IMR-90 (cell line): ENCODE results near the gene PIP5K1B. TPM values are rescaled to one million over a fixed set of nuclear protein-coding genes. Genes with fewer than 3 reads are reported as not detected.

Source experiments
- ATAC-seq: fragments of 200-7000 bp; cut with Tn5 transposase; 2 replicates; pipeline ENCODE4 v1.9.1; 2020; ENCODE audit warnings: low read depth, mild to moderate bottlenecking, moderate library complexity
- BruUV-seq: library from RNA; stranded (reverse); fragments of 400-500 nt; replicated peaks from 2 replicates; lab custom pipeline; 2021; lab: Mats Ljungman, UMichigan
- CTCF ChIA-PET: fragments of 300-600 bp; formaldehyde crosslinking; extraction: SDS; loops from one replicate; lab custom pipeline; 2021; ENCODE audit warnings: antibody characterized with exemption; lab: Yijun Ruan, JAX
- POLR2A ChIA-PET: fragments of 300-600 bp; sonication (Branson Sonifier 250); formaldehyde crosslinking; loops from one replicate; lab custom pipeline; 2022; ENCODE audit warnings: antibody characterized with exemption; ENCODE audit not compliant: unreplicated experiment; lab: Charles Lee
- DNase-seq: peaks from one replicate; pipeline ENCODE4 v3.0.0; 2013
- H2AFZ ChIP-seq: replicated peaks from 2 replicates; pipeline ENCODE3; 2013; ENCODE audit warnings: low read length, mild to moderate bottlenecking; ENCODE audit not compliant: poor library complexity
- H2AK5ac ChIP-seq: 2 replicates; pipeline ENCODE4 v1.6.1; 2013; ENCODE audit warnings: low read depth, low read length, inconsistent platforms
- H2AK9ac ChIP-seq: replicated peaks from 2 replicates; pipeline ENCODE3; 2013; ENCODE audit warnings: mild to moderate bottlenecking, low read depth, low read length, moderate library complexity; ENCODE audit not compliant: poor library complexity
- H2BK120ac ChIP-seq: 2 replicates; pipeline ENCODE4 v1.6.1; 2013; ENCODE audit warnings: low read depth, low read length, inconsistent platforms
- H2BK15ac ChIP-seq: 3 replicates; pipeline ENCODE4 v1.6.1; 2013; ENCODE audit warnings: low read depth, low read length, inconsistent platforms
- H2BK20ac ChIP-seq: 2 replicates; pipeline ENCODE4 v1.6.1; 2013; ENCODE audit warnings: low read depth, mild to moderate bottlenecking, inconsistent platforms, low read length, moderate library complexity
- H2BK5ac ChIP-seq: 2 replicates; pipeline ENCODE4 v1.6.1; 2013; ENCODE audit warnings: mild to moderate bottlenecking, low read depth, low read length, inconsistent platforms; ENCODE audit not compliant: poor library complexity, severe bottlenecking
- H3K14ac ChIP-seq: replicated peaks from 2 replicates; pipeline ENCODE4 v1.6.1; 2013; ENCODE audit warnings: low read depth, low read length, inconsistent platforms
- H3K18ac ChIP-seq: 2 replicates; pipeline ENCODE4 v1.6.1; 2013; ENCODE audit warnings: low read depth, low read length, control low read depth
- H3K23ac ChIP-seq: 2 replicates; pipeline ENCODE4 v1.6.1; 2013; ENCODE audit warnings: low read depth, low read length, inconsistent platforms
- H3K27ac ChIP-seq: 2 replicates; pipeline ENCODE4 v1.5.1; 2013; ENCODE audit warnings: mild to moderate bottlenecking, control low read depth, low read length; ENCODE audit not compliant: insufficient read depth
- H3K27me3 ChIP-seq: 2 replicates; pipeline ENCODE4 v1.6.1; 2013; ENCODE audit warnings: low read length; ENCODE audit not compliant: control insufficient read depth, insufficient read depth
- H3K36me3 ChIP-seq: 2 replicates; pipeline ENCODE4 v1.6.1; 2013; ENCODE audit warnings: low read length, mixed read lengths; ENCODE audit not compliant: control insufficient read depth, insufficient read depth
- H3K4ac ChIP-seq: 2 replicates; pipeline ENCODE4 v1.6.1; 2013; ENCODE audit warnings: low read depth, low read length, inconsistent platforms
- H3K4me1 ChIP-seq: 2 replicates; pipeline ENCODE4 v1.6.1; 2013; ENCODE audit warnings: low read length, mixed read lengths; ENCODE audit not compliant: control insufficient read depth, insufficient read depth
- H3K4me2 ChIP-seq: 2 replicates; pipeline ENCODE4 v1.6.1; 2013; ENCODE audit warnings: low read depth, mild to moderate bottlenecking, control low read depth, low read length, moderate library complexity
- H3K4me3 ChIP-seq: 2 replicates; pipeline ENCODE4 v1.5.1; 2013; ENCODE audit warnings: low read depth, mild to moderate bottlenecking, control low read depth, low read length, moderate library complexity; ENCODE audit not compliant: insufficient read depth
- H3K56ac ChIP-seq: 2 replicates; pipeline ENCODE4 v1.6.1; 2013; ENCODE audit warnings: low read length, inconsistent platforms; ENCODE audit not compliant: insufficient read depth; ENCODE audit errors: extremely low read depth
- H3K79me1 ChIP-seq, 2 experiments: 2 replicates each; pipeline ENCODE4 v1.6.1; 2013; ENCODE audit warnings: low read length in 2 of 2, inconsistent platforms in 1 of 2, low read depth in 1 of 2
- H3K9ac ChIP-seq: 2 replicates; pipeline ENCODE4 v1.6.1; 2013; ENCODE audit warnings: low read depth, low read length, control low read depth
- H3K9me1 ChIP-seq: 2 replicates; pipeline ENCODE4 v1.6.1; 2013; ENCODE audit warnings: low read length, inconsistent platforms; ENCODE audit not compliant: insufficient read depth
- H3K9me3 ChIP-seq: 2 replicates; pipeline ENCODE4 v1.6.1; 2013; ENCODE audit warnings: low read length; ENCODE audit not compliant: control insufficient read depth, insufficient read depth
- H4K20me1 ChIP-seq: 2 replicates; pipeline ENCODE4 v1.6.1; 2013; ENCODE audit warnings: low read length, inconsistent platforms; ENCODE audit not compliant: insufficient read depth
- H4K5ac ChIP-seq: 2 replicates; pipeline ENCODE4 v1.6.1; 2013; ENCODE audit warnings: mild to moderate bottlenecking, low read depth, low read length, control low read depth
- H4K8ac ChIP-seq, 2 experiments: 2 replicates each; pipeline ENCODE4 v1.6.1; 2013; ENCODE audit warnings: low read depth in 2 of 2, low read length in 2 of 2, control low read depth in 1 of 2, inconsistent platforms in 1 of 2
- H4K91ac ChIP-seq: 2 replicates; pipeline ENCODE4 v1.6.1; 2013; ENCODE audit warnings: low read depth, low read length, inconsistent platforms; ENCODE audit not compliant: insufficient read depth
- CHD1 ChIP-seq: IDR thresholded peaks from 2 replicates; pipeline ENCODE4 v1.6.1; 2012; ENCODE audit warnings: low read depth, low read length, improper control_type of control experiment
- MAZ ChIP-seq: IDR thresholded peaks from 2 replicates; pipeline ENCODE4 v1.6.1; 2012; ENCODE audit warnings: low read depth, mild to moderate bottlenecking, low read length, improper control_type of control experiment, moderate library complexity, borderline replicate concordance
- RAD21 ChIP-seq: IDR thresholded peaks from 2 replicates; pipeline ENCODE4 v1.6.1; 2012; ENCODE audit warnings: low read length, improper control_type of control experiment
- RCOR1 ChIP-seq: IDR thresholded peaks from 2 replicates; pipeline ENCODE4 v1.6.1; 2012; ENCODE audit warnings: mild to moderate bottlenecking, low read length, improper control_type of control experiment; ENCODE audit not compliant: insufficient replicate concordance
- WGBS, 2 experiments: methylation state at CpG; one replicate each; pipeline versions ENCODE4 v1.1.5 to v1.1.7; 2013; ENCODE audit warnings: missing lambda C conversion rate in 2 of 2; ENCODE audit not compliant: insufficient read length in 1 of 2; ENCODE audit errors: extremely low coverage in 2 of 2; 5-methylcytosine and 5-hydroxymethylcytosine counted together
- dilution Hi-C: fragments of 300-500 bp; cut with HindIII; formaldehyde crosslinking; loops from one replicate; pipeline ENCODE4 v1.14.3; 2018; ENCODE audit warnings: low sequenced_read_pairs; ENCODE audit not compliant: unreplicated experiment
- in situ Hi-C: fragments of 300-500 bp; cut with MboI; formaldehyde crosslinking; loops from 3 replicates; pipeline ENCODE4 v1.14.3; 2019; ENCODE audit warnings: low sequenced_read_pairs, inconsistent platforms, mixed read lengths
- intact Hi-C: fragments of 100-400 bp; cut with micrococcal nuclease; formaldehyde crosslinking; loops from 2 replicates; pipeline ENCODE4 v1.10.0; 2022
- polyA plus RNA-seq, 3 experiments: library from polyadenylated mRNA; depleted of rRNA; stranded (reverse); fragments of >200 nt; gene quantifications; 2 replicates each; pipeline ENCODE4 v1.2.3, GENCODE V29; 2012; ENCODE audit warnings: low replicate concordance in 1 of 3
- total RNA-seq: library from RNA; depleted of rRNA; stranded (reverse); fragments of >200 nt; gene quantifications from 2 replicates; pipeline ENCODE4 v1.2.3, GENCODE V29; 2012
- TF ChIP-seq, protein P1 (sequence below): conservative IDR thresholded peaks from 2 replicates; pipeline ENCODE4 v1.5.1; 2012; ENCODE audit warnings: mild to moderate bottlenecking, low read depth, low read length, improper control_type of control experiment

The PIP5K1B gene
- total and polyA plus RNA-seq, 2 of the 4 experiments (the other 2 are of a cell fraction): not detected

- Histone ChIP-seq H3K9me1 (no peaks in the 10 kb centered on the region), H3K9me3 (no peaks in the 10 kb centered on the region), H3K4ac (no peak overlapping the region), H2AFZ (no peak overlapping the region), H2BK20ac (no peak overlapping the region), H3K9ac (no peak overlapping the region), H3K4me2 (no peak overlapping the region), H4K5ac (no peak overlapping the region), H2BK5ac (no peak overlapping the region), H2BK120ac (no peak overlapping the region), H3K27ac (no peak overlapping the region), H3K14ac (no peak overlapping the region), H3K36me3 (no peaks in the 10 kb centered on the region), H3K4me1 (no peaks in the 10 kb centered on the region), H3K56ac (no peak overlapping the region), H2AK9ac (no peak overlapping the region), H4K20me1 (no peaks in the 10 kb centered on the region), H4K91ac (no peak overlapping the region), H3K18ac (no peak overlapping the region), H3K4me3 (no peak overlapping the region), H3K23ac (no peak overlapping the region), H3K79me1 (no peaks in the 10 kb centered on the region), H3K27me3 (no peaks in the 10 kb centered on the region; the same call in 1 of the 2 replicates), H2AK5ac (no peak overlapping the region), H4K8ac (no peak overlapping the region), H2BK15ac (no peak overlapping the region)
- intact Hi-C loops: no loop called here
- DNase-seq (no peak), ATAC-seq (no peak)
- no peak for TF ChIP-seq CHD1
- no peak for TF ChIP-seq MAZ
- no peak for TF ChIP-seq RAD21
- no peak for TF ChIP-seq RCOR1
- TF ChIP-seq, protein P1, sequence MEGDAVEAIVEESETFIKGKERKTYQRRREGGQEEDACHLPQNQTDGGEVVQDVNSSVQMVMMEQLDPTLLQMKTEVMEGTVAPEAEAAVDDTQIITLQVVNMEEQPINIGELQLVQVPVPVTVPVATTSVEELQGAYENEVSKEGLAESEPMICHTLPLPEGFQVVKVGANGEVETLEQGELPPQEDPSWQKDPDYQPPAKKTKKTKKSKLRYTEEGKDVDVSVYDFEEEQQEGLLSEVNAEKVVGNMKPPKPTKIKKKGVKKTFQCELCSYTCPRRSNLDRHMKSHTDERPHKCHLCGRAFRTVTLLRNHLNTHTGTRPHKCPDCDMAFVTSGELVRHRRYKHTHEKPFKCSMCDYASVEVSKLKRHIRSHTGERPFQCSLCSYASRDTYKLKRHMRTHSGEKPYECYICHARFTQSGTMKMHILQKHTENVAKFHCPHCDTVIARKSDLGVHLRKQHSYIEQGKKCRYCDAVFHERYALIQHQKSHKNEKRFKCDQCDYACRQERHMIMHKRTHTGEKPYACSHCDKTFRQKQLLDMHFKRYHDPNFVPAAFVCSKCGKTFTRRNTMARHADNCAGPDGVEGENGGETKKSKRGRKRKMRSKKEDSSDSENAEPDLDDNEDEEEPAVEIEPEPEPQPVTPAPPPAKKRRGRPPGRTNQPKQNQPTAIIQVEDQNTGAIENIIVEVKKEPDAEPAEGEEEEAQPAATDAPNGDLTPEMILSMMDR: no peak
- in situ Hi-C loops: no loop called here
- 67% methylated on average over 2 of the region's 3 CpGs; no CpG with 5 or more reads in 1 of the 2 experiments for WGBS, 2 experiments
- BruUV-seq: no TSS peak
- ChIA-PET POLR2A (no interaction called here), CTCF (no interaction called here)
- dilution Hi-C loops: no loop called here
These were observed 44.6 kb downstream of the PIP5K1B start for GRCh38 chr9:68749579-68750159.
